Thoracic aorta (tissue), 2 donors: ENCODE measurements around the gene PUS10. TPM values are rescaled to one million over a fixed set of nuclear protein-coding genes. Genes with fewer than 3 reads are reported as not detected.
"Not testable (repeated sequence)": the region's sequence is repeated elsewhere in the genome, so short reads cannot be mapped to it uniquely, and the experiment has no call there.

Source experiments
- ATAC-seq: fragments of 150-250 bp; one replicate; pipeline ENCODE4 v1.8.0; 2017; ENCODE audit warnings: low read depth; ENCODE audit not compliant: insufficient number of reproducible peaks, low FRiP score
- DNase-seq: peaks from one replicate; pipeline ENCODE4 v3.0.0-alpha.2; 2020; ENCODE audit warnings: low spot score
- H3K27ac ChIP-seq, 2 donors: fragments of 200-600 bp; sonication (generic); 1 replicate in 1 of 2; 2 replicates in 1 of 2; pipeline ENCODE4 v1.5.1; 2016; ENCODE audit warnings: mild to moderate bottlenecking in 2 of 2, moderate library complexity in 2 of 2
- H3K27me3 ChIP-seq: fragments of 200-600 bp; sonication (generic); replicated peaks from 2 replicates; pipeline ENCODE4 v1.6.0; 2016; ENCODE audit warnings: mild to moderate bottlenecking; ENCODE audit not compliant: insufficient read depth
- H3K36me3 ChIP-seq: fragments of 200-600 bp; sonication (generic); one replicate; pipeline ENCODE4 v1.5.1; 2016
- H3K4me1 ChIP-seq, 2 donors: fragments of 200-600 bp; sonication (generic); 1 replicate in 1 of 2; 2 replicates in 1 of 2; pipeline versions ENCODE4 v1.5.1 to v1.6.0; 2016; ENCODE audit warnings: low read depth in 2 of 2, mild to moderate bottlenecking in 1 of 2; ENCODE audit not compliant: control insufficient read depth in 1 of 2
- H3K4me3 ChIP-seq: fragments of 200-600 bp; sonication (generic); 2 replicates; pipeline ENCODE4 v1.5.1; 2016; ENCODE audit warnings: mild to moderate bottlenecking
- H3K9me3 ChIP-seq: fragments of 200-600 bp; sonication (generic); 2 replicates; pipeline ENCODE4 v1.5.1; 2016
- total RNA-seq, 2 donors: library from RNA; depleted of rRNA; stranded (reverse); fragments of >200 nt; gene quantifications; one replicate each; pipeline versions ENCODE4 v1.1.0 to v1.2.3, GENCODE V29; 2016
- TF ChIP-seq, protein P1 (sequence below): fragments of 200-600 bp; sonication (generic); IDR thresholded peaks from one replicate; pipeline ENCODE4 v1.5.1; 2019; ENCODE audit warnings: antibody characterized with exemption

PUS10 gene
- total RNA-seq, 2 donors from 2014 or later = 2.6 to 3.0 TPM

DNA sequence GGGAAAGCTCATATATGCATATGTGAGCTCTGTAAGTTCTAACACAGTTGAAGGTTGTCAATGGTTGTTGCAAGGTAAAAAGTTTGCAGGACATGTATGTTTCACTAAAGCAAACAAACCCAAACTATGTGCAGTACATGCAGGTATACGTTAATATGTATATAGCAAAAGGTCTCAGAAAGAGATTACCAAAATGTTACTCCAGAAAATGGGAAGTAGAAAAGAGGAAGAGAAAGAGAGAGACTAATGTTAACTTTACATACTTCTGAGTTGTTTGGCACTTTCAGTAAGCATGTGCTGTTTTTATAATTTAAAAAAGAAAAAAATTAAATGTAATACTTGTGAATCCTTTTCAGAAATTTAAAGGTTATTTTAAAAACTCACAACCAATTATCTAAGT, 33.3 kb downstream of the PUS10 start:
- TF ChIP-seq, protein P1, sequence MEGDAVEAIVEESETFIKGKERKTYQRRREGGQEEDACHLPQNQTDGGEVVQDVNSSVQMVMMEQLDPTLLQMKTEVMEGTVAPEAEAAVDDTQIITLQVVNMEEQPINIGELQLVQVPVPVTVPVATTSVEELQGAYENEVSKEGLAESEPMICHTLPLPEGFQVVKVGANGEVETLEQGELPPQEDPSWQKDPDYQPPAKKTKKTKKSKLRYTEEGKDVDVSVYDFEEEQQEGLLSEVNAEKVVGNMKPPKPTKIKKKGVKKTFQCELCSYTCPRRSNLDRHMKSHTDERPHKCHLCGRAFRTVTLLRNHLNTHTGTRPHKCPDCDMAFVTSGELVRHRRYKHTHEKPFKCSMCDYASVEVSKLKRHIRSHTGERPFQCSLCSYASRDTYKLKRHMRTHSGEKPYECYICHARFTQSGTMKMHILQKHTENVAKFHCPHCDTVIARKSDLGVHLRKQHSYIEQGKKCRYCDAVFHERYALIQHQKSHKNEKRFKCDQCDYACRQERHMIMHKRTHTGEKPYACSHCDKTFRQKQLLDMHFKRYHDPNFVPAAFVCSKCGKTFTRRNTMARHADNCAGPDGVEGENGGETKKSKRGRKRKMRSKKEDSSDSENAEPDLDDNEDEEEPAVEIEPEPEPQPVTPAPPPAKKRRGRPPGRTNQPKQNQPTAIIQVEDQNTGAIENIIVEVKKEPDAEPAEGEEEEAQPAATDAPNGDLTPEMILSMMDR = no peak
- no peak overlapping the region for H3K4me3 ChIP-seq
- H3K27ac ChIP-seq = no peak overlapping the region
- no peaks in the 10 kb centered on the region for H3K4me1 ChIP-seq
- H3K27me3 ChIP-seq = no peaks in the 10 kb centered on the region
- no peaks in the 10 kb centered on the region for H3K36me3 ChIP-seq
- no peaks in the 10 kb centered on the region for H3K9me3 ChIP-seq
- no peak for DNase-seq
- no peak for ATAC-seq

DNA sequence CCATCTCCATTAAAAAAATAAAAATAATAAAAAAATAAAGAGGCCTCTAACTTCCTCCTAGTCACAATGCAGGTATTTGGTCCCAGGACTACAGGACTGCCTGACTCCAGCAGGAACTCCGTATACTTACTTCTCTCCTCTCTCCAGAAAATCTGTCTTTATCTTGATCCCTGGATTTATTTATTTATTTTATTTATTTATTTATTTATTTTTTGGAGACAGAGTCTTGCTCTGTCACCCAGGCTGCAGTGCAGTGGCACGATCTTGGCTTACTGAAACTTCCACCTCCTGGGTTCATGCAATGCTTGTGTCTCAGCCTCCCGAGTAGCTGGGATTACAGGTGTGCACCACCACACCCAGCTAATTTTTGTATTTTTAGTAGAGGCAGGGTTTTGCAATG, 36.0 kb downstream of the PUS10 start:
- not testable (repeated sequence) for H3K9me3 ChIP-seq, H3K4me1 ChIP-seq, H3K27me3 ChIP-seq, ATAC-seq, H3K4me3 ChIP-seq, H3K36me3 ChIP-seq, DNase-seq, H3K27ac ChIP-seq

DNA sequence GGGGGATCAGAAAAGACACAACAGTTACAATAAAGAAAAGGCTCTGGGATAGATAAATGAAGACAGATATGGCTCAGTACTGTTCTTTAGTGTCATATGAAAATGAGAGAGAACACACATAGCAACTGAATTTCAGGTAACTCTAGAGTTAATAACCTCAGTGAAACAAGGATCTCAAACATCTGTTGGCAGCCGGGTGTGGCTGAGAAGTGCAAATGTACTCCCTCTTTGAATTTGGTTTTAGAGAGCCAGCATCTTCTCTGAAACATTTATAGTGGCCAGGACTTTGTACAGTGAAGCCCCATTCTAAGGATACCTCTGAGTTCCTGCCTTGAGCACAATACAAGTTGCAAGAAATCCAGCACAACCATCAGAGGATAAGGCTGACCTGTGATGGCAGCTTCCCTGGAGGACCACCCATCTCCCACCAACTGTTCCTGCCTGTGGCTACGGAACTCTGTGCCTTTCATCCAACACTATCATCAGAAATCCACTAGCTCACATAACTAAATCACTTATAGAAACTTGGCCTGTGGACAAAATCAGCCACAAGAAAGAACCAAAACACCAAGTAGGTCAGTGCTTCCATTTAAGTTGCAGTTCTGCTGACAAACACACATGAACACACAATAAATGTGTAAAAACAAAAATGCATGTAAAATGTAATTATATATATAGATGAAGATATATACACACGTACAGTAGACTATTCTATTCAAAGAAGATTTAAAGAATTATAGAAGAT, 37.8 kb downstream of the PUS10 start:
- no peaks in the 10 kb centered on the region for H3K36me3 ChIP-seq
- H3K27ac ChIP-seq = no peak overlapping the region
- no peaks in the 10 kb centered on the region for H3K9me3 ChIP-seq
- H3K27me3 ChIP-seq = no peaks in the 10 kb centered on the region
- H3K4me1 ChIP-seq = no peaks in the 10 kb centered on the region
- no peak for ATAC-seq
- H3K4me3 ChIP-seq = no peak overlapping the region
- DNase-seq = no peak
- TF ChIP-seq, protein P1 = no peak

DNA sequence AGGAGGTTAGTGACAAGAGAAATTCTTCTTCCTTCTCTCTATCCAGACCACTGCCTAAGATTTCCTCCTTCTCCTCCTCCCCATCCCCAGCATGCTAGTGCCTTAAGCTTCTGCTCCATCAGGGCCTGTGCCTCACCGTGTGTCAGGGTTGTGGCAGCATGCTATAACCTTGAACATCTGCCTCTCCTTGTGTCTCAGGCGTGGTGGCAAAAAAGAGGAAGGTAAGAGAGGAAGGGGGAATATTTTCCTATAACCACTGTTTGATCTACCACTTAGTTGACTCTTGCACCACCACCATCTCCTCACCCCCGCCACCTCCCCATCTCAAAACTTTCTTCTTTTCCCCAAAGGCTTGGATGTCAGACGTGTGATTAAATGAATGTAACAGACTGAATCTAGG, 38.8 kb downstream of the PUS10 start:
- no peaks in the 10 kb centered on the region for H3K4me1 ChIP-seq
- H3K4me3 ChIP-seq = no peak overlapping the region
- TF ChIP-seq, protein P1 = no peak
- H3K27ac ChIP-seq = no peak overlapping the region
- no peaks in the 10 kb centered on the region for H3K27me3 ChIP-seq
- H3K9me3 ChIP-seq = no peaks in the 10 kb centered on the region
- DNase-seq = no peak
- ATAC-seq = no peak
- H3K36me3 ChIP-seq = no peaks in the 10 kb centered on the region

DNA sequence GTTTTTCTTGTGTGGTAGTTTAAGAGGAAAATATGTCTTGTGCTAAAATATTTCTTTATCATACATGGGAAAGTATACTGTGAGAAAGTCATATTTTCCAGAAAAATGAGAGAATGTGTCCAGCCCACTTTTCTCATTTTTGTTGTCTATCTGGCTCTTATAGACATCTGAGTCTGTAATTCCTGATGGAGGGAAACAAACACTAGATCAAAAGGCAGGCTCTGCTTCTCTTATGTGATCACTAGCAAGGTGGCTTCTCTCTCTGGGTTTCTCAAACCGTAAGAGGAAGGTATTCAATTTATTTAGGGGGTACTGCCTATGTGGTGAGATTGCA, 40.5 kb downstream of the PUS10 start:
- Histone ChIP-seq H3K27me3 (no peaks in the 10 kb centered on the region), H3K4me1 (no peaks in the 10 kb centered on the region), H3K9me3 (no peaks in the 10 kb centered on the region), H3K27ac (no peak overlapping the region), H3K36me3 (no peaks in the 10 kb centered on the region), H3K4me3 (no peak overlapping the region)
- ATAC-seq = no peak
- no peak for DNase-seq
- TF ChIP-seq, protein P1 = no peak
